Calu3 (cell line): Measurements from ENCODE around the gene MIS18BP1. TPM values are rescaled to one million over a fixed set of nuclear protein-coding genes. Genes with fewer than 3 reads are reported as not detected.

Experiments
- BruUV-seq: library from RNA; stranded (reverse); fragments of 400-500 nt; replicated peaks from 2 replicates; lab custom pipeline; 2021; lab: Mats Ljungman, UMichigan
- CTCF ChIA-PET: fragments of 300-600 bp; sonication (Branson Sonifier 250); formaldehyde crosslinking; loops from one replicate; lab custom pipeline; 2022; ENCODE audit warnings: antibody characterized with exemption; lab: Charles Lee
- DNase-seq: peaks from one replicate; pipeline ENCODE4 v3.0.0; 2022
- H3K27ac Mint-ChIP-seq: one replicate; pipeline ENCODE4 v1.8.0; 2022; ENCODE audit warnings: mixed read lengths; ENCODE audit not compliant: unreplicated experiment
- H3K27me3 Mint-ChIP-seq: one replicate; pipeline ENCODE4 v1.8.0; 2022; ENCODE audit warnings: mixed read lengths; ENCODE audit not compliant: unreplicated experiment
- H3K36me3 Mint-ChIP-seq: one replicate; pipeline ENCODE4 v1.8.0; 2022; ENCODE audit warnings: mild to moderate bottlenecking, moderate library complexity, mixed read lengths; ENCODE audit not compliant: insufficient read depth, unreplicated experiment
- H3K4me1 Mint-ChIP-seq: one replicate; pipeline ENCODE4 v1.8.0; 2022; ENCODE audit warnings: mild to moderate bottlenecking, low read depth, mixed read lengths; ENCODE audit not compliant: unreplicated experiment
- H3K4me3 Mint-ChIP-seq: one replicate; pipeline ENCODE4 v1.8.0; 2022; ENCODE audit warnings: mild to moderate bottlenecking, low read depth, moderate library complexity, mixed read lengths; ENCODE audit not compliant: unreplicated experiment
- H3K9me3 Mint-ChIP-seq: one replicate; pipeline ENCODE4 v1.8.0; 2022; ENCODE audit warnings: low read depth, mixed read lengths; ENCODE audit not compliant: unreplicated experiment
- CTCF ChIP-seq: fragments of 200-600 bp; IDR thresholded peaks from one replicate; pipeline ENCODE4 v1.8.0; 2022; ENCODE audit warnings: antibody characterized with exemption; ENCODE audit not compliant: unreplicated experiment
- intact Hi-C: fragments of 100-400 bp; cut with micrococcal nuclease; formaldehyde crosslinking; loops from one replicate; pipeline ENCODE4 v1.10.0; 2022; ENCODE audit not compliant: unreplicated experiment
- total RNA-seq: library from RNA; stranded (reverse); gene quantifications from 2 replicates; pipeline ENCODE4 v1.2.3, GENCODE V29; 2022

MIS18BP1 gene
- total RNA-seq, 1 experiment from 2014 or later = 47.4 TPM

- CTCF ChIA-PET = interaction anchor here (1.3 kb wide), 1 partner anchor 356 kb away, joined by 3 read pairs; no protein-coding TSS in a partner anchor
- no TSS peak for BruUV-seq
These were observed 17.0 kb upstream of the MIS18BP1 start for GRCh38 chr14:45270031-45270430.

GRCh38 chr14:45267071-45267470 lies 14.1 kb upstream of the MIS18BP1 start:
- no TSS peak for BruUV-seq

More at GRCh38 chr14:45270031-45270430, 17.0 kb upstream of the MIS18BP1 start:
- Mint-ChIP-seq H3K27ac (no peak overlapping the region), H3K4me1 (no peaks in the 10 kb centered on the region), H3K9me3 (no peaks in the 10 kb centered on the region), H3K4me3 (no peak overlapping the region), H3K27me3 (no peaks in the 10 kb centered on the region), H3K36me3 (no peaks in the 10 kb centered on the region)
- no peak for DNase-seq
- no peak for TF ChIP-seq CTCF
- intact Hi-C loops = no loop called here

GRCh38 chr14:45262637-45263036 lies 9.6 kb upstream of the MIS18BP1 start:
- intact Hi-C loops = no loop called here
- Mint-ChIP-seq H3K4me1 (peaks cover 9% of the 10 kb centered on the region), H3K36me3 (no peaks in the 10 kb centered on the region), H3K4me3 (peak overlapping the region; percentile 12), H3K27ac (no peak overlapping the region), H3K9me3 (peaks cover 7% of the 10 kb centered on the region), H3K27me3 (no peaks in the 10 kb centered on the region)
- TF ChIP-seq CTCF = no peak
- peak; percentile 5 for DNase-seq
- no TSS peak for BruUV-seq
- CTCF ChIA-PET = no interaction called here

More at GRCh38 chr14:45267071-45267470, 14.1 kb upstream of the MIS18BP1 start:
- H3K27me3 Mint-ChIP-seq = no peaks in the 10 kb centered on the region
- DNase-seq = no peak
- no peaks in the 10 kb centered on the region for H3K9me3 Mint-ChIP-seq
- H3K27ac Mint-ChIP-seq = no peak overlapping the region
- no peak for TF ChIP-seq CTCF
- intact Hi-C loops = no loop called here
- CTCF ChIA-PET = interaction anchor here (1.3 kb wide), 1 partner anchor 354 kb away, joined by 3 read pairs; no protein-coding TSS in a partner anchor
- no peaks in the 10 kb centered on the region for H3K36me3 Mint-ChIP-seq
- H3K4me1 Mint-ChIP-seq = peaks cover 9% of the 10 kb centered on the region
- H3K4me3 Mint-ChIP-seq = no peak overlapping the region

GRCh38 chr14:45261209-45261608 lies 8.2 kb upstream of the MIS18BP1 start:
- Mint-ChIP-seq H3K9me3 (peaks cover 7% of the 10 kb centered on the region), H3K4me3 (no peak overlapping the region), H3K27ac (no peak overlapping the region), H3K27me3 (no peaks in the 10 kb centered on the region), H3K4me1 (peaks cover 9% of the 10 kb centered on the region), H3K36me3 (no peaks in the 10 kb centered on the region)
- no TSS peak for BruUV-seq
- DNase-seq = no peak
- CTCF ChIA-PET = no interaction called here
- intact Hi-C loops = no loop called here
- no peak for TF ChIP-seq CTCF
